ENCODE results near the gene CDKL4. TPM values are rescaled to one million over a fixed set of nuclear protein-coding genes. Genes with fewer than 3 reads are reported as not detected.

CDKL4 gene
- polyA plus RNA-seq, 3 donors: not detected

DNA sequence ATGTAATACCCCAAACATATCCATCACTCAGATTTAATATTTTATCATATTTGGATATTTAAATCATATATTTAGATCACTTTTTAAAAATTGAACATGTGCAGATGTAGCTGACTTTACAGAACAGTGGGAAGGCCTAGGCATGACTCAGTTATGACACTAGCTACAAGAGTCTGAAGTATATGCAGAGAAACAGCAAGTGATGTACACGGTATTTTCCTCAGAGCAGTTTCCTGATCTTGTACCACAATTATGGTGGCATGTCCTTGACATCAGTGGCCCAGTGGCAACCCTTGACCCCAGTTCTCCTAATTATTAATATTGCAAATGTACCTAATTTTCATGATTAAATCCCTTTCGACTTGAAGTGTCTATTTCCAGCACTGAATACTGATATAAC is 28.2 kb downstream of the CDKL4 start:
- Mint-ChIP-seq H3K36me3 (no peaks in the 10 kb centered on the region), H3K27ac (no peak overlapping the region), H3K4me3 (no peak overlapping the region), H3K27me3 (ENCODE audit: low read depth in 3 of 3) (peaks cover 0 to 1% (median 0%) of the 10 kb centered on the region in 3 donors), H3K9me3 (peaks cover 0 to 2% (median 0%) of the 10 kb centered on the region in 7 donors), H3K4me1 (peaks cover 10% of the 10 kb centered on the region)
- H3K36me3 ChIP-seq (replicated peaks in 1 of 2; ENCODE audit: control insufficient read depth in 1 of 2, insufficient read depth in 2 of 2, low read length in 2 of 2): no peaks in the 10 kb centered on the region
- TF ChIP-seq, protein P1, sequence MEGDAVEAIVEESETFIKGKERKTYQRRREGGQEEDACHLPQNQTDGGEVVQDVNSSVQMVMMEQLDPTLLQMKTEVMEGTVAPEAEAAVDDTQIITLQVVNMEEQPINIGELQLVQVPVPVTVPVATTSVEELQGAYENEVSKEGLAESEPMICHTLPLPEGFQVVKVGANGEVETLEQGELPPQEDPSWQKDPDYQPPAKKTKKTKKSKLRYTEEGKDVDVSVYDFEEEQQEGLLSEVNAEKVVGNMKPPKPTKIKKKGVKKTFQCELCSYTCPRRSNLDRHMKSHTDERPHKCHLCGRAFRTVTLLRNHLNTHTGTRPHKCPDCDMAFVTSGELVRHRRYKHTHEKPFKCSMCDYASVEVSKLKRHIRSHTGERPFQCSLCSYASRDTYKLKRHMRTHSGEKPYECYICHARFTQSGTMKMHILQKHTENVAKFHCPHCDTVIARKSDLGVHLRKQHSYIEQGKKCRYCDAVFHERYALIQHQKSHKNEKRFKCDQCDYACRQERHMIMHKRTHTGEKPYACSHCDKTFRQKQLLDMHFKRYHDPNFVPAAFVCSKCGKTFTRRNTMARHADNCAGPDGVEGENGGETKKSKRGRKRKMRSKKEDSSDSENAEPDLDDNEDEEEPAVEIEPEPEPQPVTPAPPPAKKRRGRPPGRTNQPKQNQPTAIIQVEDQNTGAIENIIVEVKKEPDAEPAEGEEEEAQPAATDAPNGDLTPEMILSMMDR (IDR thresholded peaks at IDR 0.05): no peak
- H4K20me1 ChIP-seq (ENCODE audit: insufficient read depth, low read length): no peaks in the 10 kb centered on the region
- peaks cover 6 to 8% of the 10 kb centered on the region in 2 donors for H3K4me1 ChIP-seq (ENCODE audit: control insufficient read depth in 1 of 2, insufficient read depth in 2 of 2, low read length in 2 of 2)
- no peak overlapping the region for H3K4me3 ChIP-seq (replicated peaks in 1 of 3; ENCODE audit: low read depth in 2 of 3, low read length in 3 of 3)
- H2AFZ ChIP-seq (ENCODE audit: insufficient read depth, low read depth, low read length, poor library complexity, severe bottlenecking): no peak overlapping the region
- DNase-seq: no peak
- H3K27me3 ChIP-seq (ENCODE audit: control insufficient read depth in 2 of 2, insufficient read depth in 2 of 2, low read length in 2 of 2): no peaks in the 10 kb centered on the region
- no peak overlapping the region for H3K27ac ChIP-seq (ENCODE audit: low read depth in 1 of 2, low read length in 2 of 2)
- no peaks in the 10 kb centered on the region for H3K9me3 ChIP-seq (replicated peaks in 1 of 2; ENCODE audit: control insufficient read depth in 1 of 2, insufficient read depth in 1 of 2, low read length in 2 of 2)
- intact Hi-C loops (cut with micrococcal nuclease): no loop called here
- no peak overlapping the region for H3K4me2 ChIP-seq (replicated peaks; ENCODE audit: extremely low read depth, low read length, poor library complexity, severe bottlenecking)
- H3K79me2 ChIP-seq (ENCODE audit: insufficient read depth, low read length): no peaks in the 10 kb centered on the region
- no CpG with 5 or more reads among the region's 2 CpGs for WGBS (ENCODE audit: insufficient coverage)
- H3K9ac ChIP-seq (ENCODE audit: insufficient read depth, low read length, poor library complexity, severe bottlenecking): no peak overlapping the region

GRCh38 chr2:39213015-39213414 is 30.8 kb downstream of the CDKL4 start:
- intact Hi-C loops (cut with micrococcal nuclease): no loop called here
- Mint-ChIP-seq H3K9me3 (peaks cover 0 to 2% (median 0%) of the 10 kb centered on the region in 7 donors), H3K4me3 (no peak overlapping the region), H3K36me3 (no peaks in the 10 kb centered on the region), H3K4me1 (peaks cover 10% of the 10 kb centered on the region), H3K27me3 (ENCODE audit: low read depth in 3 of 3) (peaks cover 0 to 3% (median 0%) of the 10 kb centered on the region in 3 donors), H3K27ac (no peak overlapping the region)
- no peaks in the 10 kb centered on the region for H3K9me3 ChIP-seq (replicated peaks in 1 of 2; ENCODE audit: control insufficient read depth in 1 of 2, insufficient read depth in 1 of 2, low read length in 2 of 2)
- no peak overlapping the region for H2AFZ ChIP-seq (ENCODE audit: insufficient read depth, low read depth, low read length, poor library complexity, severe bottlenecking)
- H3K4me2 ChIP-seq (replicated peaks; ENCODE audit: extremely low read depth, low read length, poor library complexity, severe bottlenecking): no peak overlapping the region
- TF ChIP-seq, protein P1 (IDR thresholded peaks at IDR 0.05): no peak
- H3K36me3 ChIP-seq (replicated peaks in 1 of 2; ENCODE audit: control insufficient read depth in 1 of 2, insufficient read depth in 2 of 2, low read length in 2 of 2): no peaks in the 10 kb centered on the region
- WGBS (ENCODE audit: insufficient coverage): no CpG with 5 or more reads among the region's 1 CpG
- no peak overlapping the region for H3K4me3 ChIP-seq (replicated peaks in 1 of 3; ENCODE audit: low read depth in 2 of 3, low read length in 3 of 3)
- no peak for DNase-seq
- no peak overlapping the region for H3K9ac ChIP-seq (ENCODE audit: insufficient read depth, low read length, poor library complexity, severe bottlenecking)
- H3K27ac ChIP-seq (ENCODE audit: low read depth in 1 of 2, low read length in 2 of 2): no peak overlapping the region
- H3K27me3 ChIP-seq (ENCODE audit: control insufficient read depth in 2 of 2, insufficient read depth in 2 of 2, low read length in 2 of 2): no peaks in the 10 kb centered on the region
- peaks cover 6 to 8% of the 10 kb centered on the region in 2 donors for H3K4me1 ChIP-seq (ENCODE audit: control insufficient read depth in 1 of 2, insufficient read depth in 2 of 2, low read length in 2 of 2)
- H3K79me2 ChIP-seq (ENCODE audit: insufficient read depth, low read length): no peaks in the 10 kb centered on the region
- no peaks in the 10 kb centered on the region for H4K20me1 ChIP-seq (ENCODE audit: insufficient read depth, low read length)

Data from CD14-positive monocyte (primary cell).